Fibroblast of lung (primary cell): ENCODE data around the gene SMG7. TPM values are rescaled to one million over a fixed set of nuclear protein-coding genes. Genes with fewer than 3 reads are reported as not detected.

Source experiments
- DNase-seq, 2 donors: peaks; one replicate each; pipeline versions ENCODE4 v3.0.0 to v3.0.0-alpha.2; 2010; ENCODE audit warnings: low read depth in 2 of 2
- H2AFZ ChIP-seq: 2 replicates; pipeline ENCODE4 v1.5.1; 2012; ENCODE audit warnings: low read length, control low read depth, inconsistent platforms
- H3K27ac ChIP-seq: 2 replicates; pipeline ENCODE4 v1.5.1; 2011; ENCODE audit warnings: low read length, control low read depth; ENCODE audit not compliant: insufficient read depth
- H3K27me3 ChIP-seq: 2 replicates; pipeline ENCODE4 v1.5.1; 2011; ENCODE audit warnings: mild to moderate bottlenecking, low read length; ENCODE audit not compliant: control insufficient read depth, insufficient read depth
- H3K36me3 ChIP-seq: 2 replicates; pipeline ENCODE4 v1.5.1; 2011; ENCODE audit warnings: low read length; ENCODE audit not compliant: control insufficient read depth, insufficient read depth
- H3K4me1 ChIP-seq: 2 replicates; pipeline ENCODE4 v1.5.1; 2011; ENCODE audit warnings: low read length; ENCODE audit not compliant: control insufficient read depth, insufficient read depth; ENCODE audit errors: extremely low read depth
- H3K4me2 ChIP-seq: 2 replicates; pipeline ENCODE4 v1.5.1; 2011; ENCODE audit warnings: low read length, control low read depth; ENCODE audit not compliant: insufficient read depth; ENCODE audit errors: extremely low read depth
- H3K4me3 ChIP-seq, 4 experiments: fragments of 200-600 bp in 1 of 4; sonication (generic) in 1 of 4; replicated peaks in 1 of 4; 2 replicates each; pipeline ENCODE4 v1.5.1; 2011 to 2016; ENCODE audit warnings: low read length in 4 of 4, low read depth in 3 of 4, mild to moderate bottlenecking in 3 of 4, control low read depth in 2 of 4, inconsistent platforms in 1 of 4, mixed read lengths in 1 of 4; ENCODE audit not compliant: insufficient read depth in 1 of 4; ENCODE audit errors: control extremely low read depth in 1 of 4
- H3K79me2 ChIP-seq: 2 replicates; pipeline ENCODE4 v1.5.1; 2012; ENCODE audit warnings: mild to moderate bottlenecking, low read length, inconsistent platforms; ENCODE audit not compliant: control insufficient read depth, insufficient read depth
- H3K9ac ChIP-seq: 2 replicates; pipeline ENCODE4 v1.5.1; 2011; ENCODE audit warnings: mild to moderate bottlenecking, low read length, control low read depth; ENCODE audit not compliant: insufficient read depth
- H3K9me3 ChIP-seq: 2 replicates; pipeline ENCODE4 v1.5.1; 2012; ENCODE audit warnings: low read depth, low read length; ENCODE audit not compliant: control insufficient read depth, insufficient read depth
- H4K20me1 ChIP-seq: 2 replicates; pipeline ENCODE4 v1.5.1; 2011; ENCODE audit warnings: low read length; ENCODE audit not compliant: control insufficient read depth, insufficient read depth; ENCODE audit errors: extremely low read depth
- EZH2 ChIP-seq: IDR thresholded peaks from 2 replicates; pipeline ENCODE4 v1.5.1; 2012; ENCODE audit warnings: low read length, control low read depth, mild to moderate bottlenecking; ENCODE audit errors: missing control alignments
- polyA plus RNA-seq, 2 donors: library from polyadenylated mRNA; depleted of rRNA in 1 of 2; stranded (reverse) in 1 of 2; unstranded in 1 of 2; fragments of >200 nt; gene quantifications; 2 replicates each; pipeline ENCODE4 v1.2.1, GENCODE V29; 2011 to 2012; ENCODE audit warnings: missing spikeins in 1 of 2
- total RNA-seq: library from RNA; depleted of rRNA; stranded (reverse); fragments of >200 nt; gene quantifications from 2 replicates; pipeline ENCODE4 v1.2.1, GENCODE V29; 2014
- TF ChIP-seq, protein P1 (sequence below), 2 donors: IDR thresholded peaks in 1 of 2; conservative IDR thresholded peaks in 1 of 2; 1 replicate in 1 of 2; 2 replicates in 1 of 2; pipeline ENCODE4 v1.5.1; 2011 to 2012; ENCODE audit warnings: low read length in 2 of 2, control low read depth in 1 of 2, inconsistent platforms in 1 of 2, low read depth in 1 of 2, mild to moderate bottlenecking in 1 of 2

Gene SMG7
- total and polyA plus RNA-seq, 2 donors (not counting 1 experiment from before 2014, with no cell fraction given): 23.1 to 30.7 TPM

GRCh38 chr1:183457449-183457848 is 14.8 kb upstream of the SMG7 start:
- H3K27me3 ChIP-seq: peaks cover 5% of the 10 kb centered on the region
- H2AFZ ChIP-seq: no peak overlapping the region
- no peak overlapping the region for H3K4me3 ChIP-seq
- no peaks in the 10 kb centered on the region for H3K79me2 ChIP-seq
- H3K4me2 ChIP-seq: no peak overlapping the region
- no peak overlapping the region for H3K9ac ChIP-seq
- H4K20me1 ChIP-seq: no peaks in the 10 kb centered on the region
- no peaks in the 10 kb centered on the region for H3K4me1 ChIP-seq
- TF ChIP-seq EZH2: no peak
- TF ChIP-seq, protein P1, sequence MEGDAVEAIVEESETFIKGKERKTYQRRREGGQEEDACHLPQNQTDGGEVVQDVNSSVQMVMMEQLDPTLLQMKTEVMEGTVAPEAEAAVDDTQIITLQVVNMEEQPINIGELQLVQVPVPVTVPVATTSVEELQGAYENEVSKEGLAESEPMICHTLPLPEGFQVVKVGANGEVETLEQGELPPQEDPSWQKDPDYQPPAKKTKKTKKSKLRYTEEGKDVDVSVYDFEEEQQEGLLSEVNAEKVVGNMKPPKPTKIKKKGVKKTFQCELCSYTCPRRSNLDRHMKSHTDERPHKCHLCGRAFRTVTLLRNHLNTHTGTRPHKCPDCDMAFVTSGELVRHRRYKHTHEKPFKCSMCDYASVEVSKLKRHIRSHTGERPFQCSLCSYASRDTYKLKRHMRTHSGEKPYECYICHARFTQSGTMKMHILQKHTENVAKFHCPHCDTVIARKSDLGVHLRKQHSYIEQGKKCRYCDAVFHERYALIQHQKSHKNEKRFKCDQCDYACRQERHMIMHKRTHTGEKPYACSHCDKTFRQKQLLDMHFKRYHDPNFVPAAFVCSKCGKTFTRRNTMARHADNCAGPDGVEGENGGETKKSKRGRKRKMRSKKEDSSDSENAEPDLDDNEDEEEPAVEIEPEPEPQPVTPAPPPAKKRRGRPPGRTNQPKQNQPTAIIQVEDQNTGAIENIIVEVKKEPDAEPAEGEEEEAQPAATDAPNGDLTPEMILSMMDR (conservative IDR thresholded peaks at IDR 0.05 in 1 of 2, IDR thresholded peaks at IDR 0.05 in 1 of 2; ENCODE audit: low read depth in 1 of 2, low read length in 2 of 2): no peak
- H3K9me3 ChIP-seq: no peaks in the 10 kb centered on the region
- no peaks in the 10 kb centered on the region for H3K36me3 ChIP-seq
- no peak overlapping the region for H3K27ac ChIP-seq
- no peak for DNase-seq

DNA sequence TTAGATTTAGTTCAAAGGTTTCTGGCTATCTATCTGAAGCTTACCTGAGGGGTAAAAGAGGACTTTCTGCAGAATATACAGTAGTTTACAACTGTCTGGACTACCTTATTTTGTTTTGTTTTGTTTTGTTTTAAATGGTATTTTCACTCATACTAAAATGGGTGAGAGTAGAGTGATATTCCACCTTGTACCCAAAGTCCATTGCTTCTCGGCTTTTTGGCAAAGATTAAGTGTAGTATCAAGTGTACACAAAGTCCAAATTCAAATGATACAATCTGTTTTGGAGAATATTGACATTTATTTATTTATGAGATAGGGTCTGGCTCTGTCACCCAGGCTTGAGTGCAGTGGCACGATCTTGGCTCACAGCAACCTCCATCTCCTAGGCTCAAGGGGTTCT is 11.7 kb upstream of the SMG7 start:
- no peaks in the 10 kb centered on the region for H3K9me3 ChIP-seq
- H3K27ac ChIP-seq: no peak overlapping the region
- DNase-seq: no peak
- no peak overlapping the region for H3K4me3 ChIP-seq
- H3K36me3 ChIP-seq: no peaks in the 10 kb centered on the region
- no peak for TF ChIP-seq EZH2
- TF ChIP-seq, protein P1 (conservative IDR thresholded peaks at IDR 0.05 in 1 of 2, IDR thresholded peaks at IDR 0.05 in 1 of 2; ENCODE audit: low read depth in 1 of 2, low read length in 2 of 2): no peak
- no peaks in the 10 kb centered on the region for H3K79me2 ChIP-seq
- H2AFZ ChIP-seq: no peak overlapping the region
- no peak overlapping the region for H3K4me2 ChIP-seq
- no peaks in the 10 kb centered on the region for H3K4me1 ChIP-seq
- no peak overlapping the region for H3K9ac ChIP-seq
- no peaks in the 10 kb centered on the region for H4K20me1 ChIP-seq
- peaks cover 5% of the 10 kb centered on the region for H3K27me3 ChIP-seq

GRCh38 chr1:183461350-183461749 is 10.9 kb upstream of the SMG7 start:
- Histone ChIP-seq H3K79me2 (no peaks in the 10 kb centered on the region), H3K27me3 (peaks cover 5% of the 10 kb centered on the region), H3K4me2 (no peak overlapping the region), H3K27ac (no peak overlapping the region), H2AFZ (no peak overlapping the region), H3K4me1 (no peaks in the 10 kb centered on the region), H3K4me3 (no peak overlapping the region), H3K9ac (no peak overlapping the region), H3K9me3 (no peaks in the 10 kb centered on the region), H4K20me1 (no peaks in the 10 kb centered on the region), H3K36me3 (no peaks in the 10 kb centered on the region)
- TF ChIP-seq EZH2: no peak
- TF ChIP-seq, protein P1 (conservative IDR thresholded peaks at IDR 0.05 in 1 of 2, IDR thresholded peaks at IDR 0.05 in 1 of 2; ENCODE audit: low read depth in 1 of 2, low read length in 2 of 2): no peak
- DNase-seq: no peak
